Measurements from ENCODE around the gene SLC16A8. TPM values are rescaled to one million over a fixed set of nuclear protein-coding genes. Genes with fewer than 3 reads are reported as not detected.

SLC16A8 gene
- total RNA-seq, 1 experiment from 2014 or later: not detected

DNA sequence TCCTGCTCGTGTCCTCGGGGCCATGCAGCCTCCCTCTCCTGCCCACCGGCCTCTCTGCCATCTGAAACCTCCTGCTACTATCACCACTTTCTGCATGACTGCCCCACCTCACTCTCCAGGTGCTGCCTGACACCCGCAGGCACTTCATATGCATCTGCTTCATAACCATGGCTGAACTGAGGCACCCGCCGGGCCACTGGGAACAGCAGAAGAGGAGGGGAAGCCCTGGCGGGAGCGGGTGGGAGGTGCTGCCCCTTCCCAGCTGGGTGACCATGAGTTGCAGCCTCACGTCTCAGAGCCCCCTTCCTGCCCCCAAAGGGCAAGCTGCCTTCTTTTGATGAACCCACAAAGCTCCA, 48.5 kb downstream of the SLC16A8 start:
- Histone ChIP-seq H3K9me2 (ENCODE audit: insufficient read depth) (no peaks in the 10 kb centered on the region), H3K27ac (ENCODE audit: low read depth, low read length) (no peak overlapping the region; the same call in 1 of the 2 replicates), H2AFZ (ENCODE audit: low read depth, low read length, poor library complexity, severe bottlenecking) (no peak overlapping the region), H3K4me2 (ENCODE audit: low read length) (peak overlapping the region; percentile 81), H3K9me3 (ENCODE audit: control insufficient read depth in 1 of 2, insufficient read depth in 1 of 2, low read depth in 1 of 2, low read length in 2 of 2) (no peaks in the 10 kb centered on the region), H3K4me1 (ENCODE audit: control insufficient read depth in 1 of 2, insufficient read depth in 2 of 2, low read length in 2 of 2) (peaks cover 23 to 33% of the 10 kb centered on the region in 2 experiments), H3K36me3 (ENCODE audit: control insufficient read depth in 1 of 2, insufficient read depth in 2 of 2, low read length in 2 of 2) (no peaks in the 10 kb centered on the region), H3K4me3 (replicated peaks in 1 of 2; ENCODE audit: low read depth in 1 of 2, low read length in 2 of 2) (no peak overlapping the region), H3K79me2 (ENCODE audit: insufficient read depth, low read length) (no peaks in the 10 kb centered on the region), H3K9ac (ENCODE audit: low read length) (no peak overlapping the region), H3K27me3 (ENCODE audit: insufficient read depth, low read length) (no peaks in the 10 kb centered on the region), H4K20me1 (ENCODE audit: insufficient read depth) (no peaks in the 10 kb centered on the region)
- ATAC-seq (no peak), DNase-seq (ENCODE audit: low read depth, low spot score) (no peak)
- CTCF ChIA-PET: no interaction called here
- no TSS peak for BruUV-seq (replicated peaks)
- RAD21 ChIA-PET (ENCODE audit: low non-redundant PET in 1 of 2, low total read pairs in 2 of 2, uncharacterized antibody in 2 of 2, unreplicated experiment in 2 of 2): no interaction called here
- TF ChIP-seq EZH2 (IDR thresholded peaks at IDR 0.05): no peak
- TF ChIP-seq SRF (IDR thresholded peaks at IDR 0.05; ENCODE audit: low read depth): no peak
- TF ChIP-seq ZFX (IDR thresholded peaks at IDR 0.05): no peak
- TF ChIP-seq ZBTB33 (IDR thresholded peaks at IDR 0.05; ENCODE audit: extremely low read depth, insufficient replicate concordance, low read length): no peak
- TF ChIP-seq, protein P1, sequence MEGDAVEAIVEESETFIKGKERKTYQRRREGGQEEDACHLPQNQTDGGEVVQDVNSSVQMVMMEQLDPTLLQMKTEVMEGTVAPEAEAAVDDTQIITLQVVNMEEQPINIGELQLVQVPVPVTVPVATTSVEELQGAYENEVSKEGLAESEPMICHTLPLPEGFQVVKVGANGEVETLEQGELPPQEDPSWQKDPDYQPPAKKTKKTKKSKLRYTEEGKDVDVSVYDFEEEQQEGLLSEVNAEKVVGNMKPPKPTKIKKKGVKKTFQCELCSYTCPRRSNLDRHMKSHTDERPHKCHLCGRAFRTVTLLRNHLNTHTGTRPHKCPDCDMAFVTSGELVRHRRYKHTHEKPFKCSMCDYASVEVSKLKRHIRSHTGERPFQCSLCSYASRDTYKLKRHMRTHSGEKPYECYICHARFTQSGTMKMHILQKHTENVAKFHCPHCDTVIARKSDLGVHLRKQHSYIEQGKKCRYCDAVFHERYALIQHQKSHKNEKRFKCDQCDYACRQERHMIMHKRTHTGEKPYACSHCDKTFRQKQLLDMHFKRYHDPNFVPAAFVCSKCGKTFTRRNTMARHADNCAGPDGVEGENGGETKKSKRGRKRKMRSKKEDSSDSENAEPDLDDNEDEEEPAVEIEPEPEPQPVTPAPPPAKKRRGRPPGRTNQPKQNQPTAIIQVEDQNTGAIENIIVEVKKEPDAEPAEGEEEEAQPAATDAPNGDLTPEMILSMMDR (IDR thresholded peaks at IDR 0.05 in 2 of 3, conservative IDR thresholded peaks at IDR 0.05 in 1 of 3; ENCODE audit: borderline replicate concordance in 1 of 3, insufficient read depth in 1 of 3, low read depth in 2 of 3, low read length in 2 of 3): no peak
- TF ChIP-seq CBX3 (IDR thresholded peaks at IDR 0.05; ENCODE audit: low read depth): no peak
- no peak for TF ChIP-seq RAD21 (IDR thresholded peaks at IDR 0.05; ENCODE audit: low read depth)
- no peak for TF ChIP-seq CEBPB (IDR thresholded peaks at IDR 0.05; ENCODE audit: low read depth)
- no peak for TF ChIP-seq FOSL1 (IDR thresholded peaks at IDR 0.05; ENCODE audit: low read depth)
- no peak for TF ChIP-seq SP1 (IDR thresholded peaks at IDR 0.05; ENCODE audit: low read depth)
- no peak for TF ChIP-seq POLR2AphosphoS5 (IDR thresholded peaks at IDR 0.05; ENCODE audit: low read depth, low read length)
- TF ChIP-seq YY1 (IDR thresholded peaks at IDR 0.05; ENCODE audit: extremely low read depth, insufficient replicate concordance, low read depth, low read length): no peak
- TF ChIP-seq, protein P2, sequence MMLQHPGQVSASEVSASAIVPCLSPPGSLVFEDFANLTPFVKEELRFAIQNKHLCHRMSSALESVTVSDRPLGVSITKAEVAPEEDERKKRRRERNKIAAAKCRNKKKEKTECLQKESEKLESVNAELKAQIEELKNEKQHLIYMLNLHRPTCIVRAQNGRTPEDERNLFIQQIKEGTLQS (IDR thresholded peaks at IDR 0.05): no peak
- no peak for TF ChIP-seq SIN3A (IDR thresholded peaks at IDR 0.05; ENCODE audit: low read depth)
- TF ChIP-seq TCF7L2 (IDR thresholded peaks at IDR 0.05; ENCODE audit: borderline replicate concordance, extremely low read depth, insufficient read depth, insufficient read length): no peak
- TF ChIP-seq REST (IDR thresholded peaks at IDR 0.05; ENCODE audit: low read depth): no peak
- no peak for TF ChIP-seq ELF1 (IDR thresholded peaks at IDR 0.05; ENCODE audit: borderline replicate concordance, low read depth)
- TF ChIP-seq EGR1 (IDR thresholded peaks at IDR 0.05; ENCODE audit: low read depth): no peak
- TF ChIP-seq POLR2A (IDR thresholded peaks at IDR 0.05; ENCODE audit: borderline replicate concordance, extremely low read depth, insufficient read depth, insufficient read length): no peak
- no peak for TF ChIP-seq ZNF274 (IDR thresholded peaks at IDR 0.05; ENCODE audit: low read depth, low read length)
- intact Hi-C loops (cut with micrococcal nuclease): no loop called here
- POLR2A ChIA-PET: no interaction called here

All from HCT116 (cell line).